HG02763 (cell line): ENCODE results near the gene SLC47A2.
A peak's percentile ranks its signal among the peaks of the same experiment; 100 is the strongest.
"Not testable (repeated sequence)": the region's sequence is repeated elsewhere in the genome, so short reads cannot be mapped to it uniquely, and the experiment has no call there.

ENCODE experiments used
- ATAC-seq: cut with Tn5 transposase; IDR thresholded peaks from one replicate; pipeline ENCODE4 v1.9.1; 2021; ENCODE audit warnings: mild to moderate bottlenecking, moderate library complexity; ENCODE audit not compliant: unreplicated experiment

SLC47A2 gene

DNA sequence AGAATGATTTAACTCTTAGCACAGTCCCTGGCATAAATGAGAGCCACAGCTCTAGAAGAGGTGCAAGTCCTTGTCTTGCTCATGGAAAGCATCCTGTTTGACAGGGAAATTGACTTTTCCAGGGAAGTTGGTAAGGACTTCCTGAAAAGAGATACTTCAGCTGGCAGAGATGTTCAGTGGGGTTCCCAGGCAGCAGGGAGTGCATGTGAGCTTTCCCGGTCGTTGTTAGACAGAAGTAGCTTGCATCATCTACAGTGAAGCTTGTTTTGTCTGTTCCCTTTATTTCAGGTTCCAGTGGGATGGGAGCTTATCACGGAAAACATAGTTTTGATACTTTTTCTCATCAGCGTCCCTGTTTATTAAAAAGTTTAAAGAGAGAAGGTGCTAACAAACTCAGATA, 45.0 kb downstream of the SLC47A2 start:
- ATAC-seq, result no peak

GRCh38 chr17:19670908-19671307, 45.5 kb downstream of the SLC47A2 start:
- ATAC-seq, result no peak

- ATAC-seq, result not testable (repeated sequence)
These were observed 46.7 kb downstream of the SLC47A2 start for GRCh38 chr17:19669680-19670079.

- no peak for ATAC-seq
These were observed 51.6 kb downstream of the SLC47A2 start for GRCh38 chr17:19664821-19665181.

GRCh38 chr17:19664136-19664820, 52.1 kb downstream of the SLC47A2 start:
- ATAC-seq, result no peak

- no peak for ATAC-seq
These were observed 53.3 kb downstream of the SLC47A2 start for GRCh38 chr17:19663097-19663496.

DNA sequence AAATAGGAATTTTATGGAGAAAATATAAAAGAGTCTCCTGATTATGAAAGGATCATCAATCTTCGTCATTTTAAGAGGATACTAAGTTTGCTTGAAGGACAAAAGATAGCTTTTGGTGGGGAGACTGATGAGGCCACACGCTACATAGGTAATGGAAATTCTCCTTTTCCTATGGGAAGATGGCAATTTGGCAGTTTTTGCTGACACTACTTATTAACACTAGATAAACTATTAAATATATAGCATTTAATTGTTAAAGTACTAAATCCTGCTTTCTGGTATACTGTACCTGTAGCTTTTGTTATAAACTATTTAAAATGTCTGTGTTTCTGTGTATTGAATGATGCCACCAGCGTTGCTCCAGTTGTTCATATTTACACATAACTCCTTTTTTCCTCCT, 55.3 kb downstream of the SLC47A2 start:
- ATAC-seq, result no peak

DNA sequence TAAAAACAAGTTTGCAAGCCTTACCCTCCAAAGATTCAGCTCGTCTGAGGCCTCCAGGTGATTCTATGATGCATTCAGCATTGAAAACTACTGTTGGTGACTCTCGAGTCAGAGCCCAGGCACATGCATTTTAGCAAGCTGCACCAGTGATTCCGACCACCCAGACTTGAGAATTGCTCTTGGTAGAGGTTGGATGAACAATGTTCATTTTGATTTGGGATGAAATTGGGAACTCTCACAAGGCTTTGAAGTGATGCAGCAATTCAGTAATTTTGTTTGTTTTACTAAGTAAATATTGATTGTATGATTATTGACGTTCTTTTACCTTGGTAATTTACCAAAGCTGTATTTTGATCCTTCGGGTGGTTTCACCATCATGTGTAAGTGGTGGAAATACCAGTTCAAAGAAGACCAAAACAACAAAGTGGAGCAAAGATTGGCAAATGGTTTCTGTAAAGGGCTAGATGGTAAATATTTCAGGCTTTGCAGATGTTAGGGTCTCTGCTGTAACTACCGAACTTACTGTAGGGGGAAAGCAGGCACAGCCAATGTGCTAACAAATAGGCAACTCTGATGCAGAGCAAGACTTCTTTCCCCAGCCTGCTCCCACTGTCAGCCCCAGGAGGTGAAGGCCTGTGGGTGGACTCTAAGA, 56.0 kb downstream of the SLC47A2 start:
- no peak for ATAC-seq

- no peak for ATAC-seq
These were observed 56.8 kb downstream of the SLC47A2 start for GRCh38 chr17:19659366-19660177.

DNA sequence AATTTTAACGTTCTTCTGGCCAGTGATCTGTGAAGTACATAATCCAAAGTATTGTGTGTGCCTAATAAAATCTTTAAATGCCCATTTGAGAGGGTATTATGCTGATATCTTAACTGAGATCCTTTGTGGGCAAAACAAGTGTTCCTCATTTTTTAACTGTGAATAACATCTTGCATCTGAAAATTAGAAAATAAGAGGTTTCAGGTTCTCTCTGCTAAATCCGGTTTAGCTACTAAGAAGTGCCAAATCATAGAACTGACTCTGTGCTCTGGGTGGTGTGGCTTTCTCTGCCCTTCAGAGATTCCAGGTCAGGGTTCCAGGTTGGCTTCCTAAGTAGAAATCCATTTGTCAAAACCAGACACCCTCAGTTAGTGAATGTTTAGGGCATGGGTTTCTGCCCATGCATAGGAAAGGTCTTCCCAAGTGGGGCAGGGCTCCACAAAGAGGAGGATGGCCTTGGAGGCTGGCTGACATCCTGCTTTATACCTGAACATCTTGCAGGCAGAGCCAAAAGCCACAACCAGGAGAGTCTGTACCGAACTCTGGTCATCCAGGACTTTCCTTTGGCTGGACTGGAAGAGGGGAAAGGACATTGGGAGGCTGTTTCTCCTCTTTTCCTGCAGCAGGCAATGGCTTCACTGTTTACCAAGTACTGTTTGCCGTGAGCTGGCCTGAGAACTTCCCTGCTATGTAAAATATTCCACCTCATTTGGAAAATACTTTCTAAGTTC, 59.4 kb downstream of the SLC47A2 start:
- ATAC-seq, result no peak

GRCh38 chr17:19656336-19656735, 60.0 kb downstream of the SLC47A2 start:
- no peak for ATAC-seq

- no peak for ATAC-seq
These were observed 61.5 kb downstream of the SLC47A2 start for GRCh38 chr17:19654896-19655295.

DNA sequence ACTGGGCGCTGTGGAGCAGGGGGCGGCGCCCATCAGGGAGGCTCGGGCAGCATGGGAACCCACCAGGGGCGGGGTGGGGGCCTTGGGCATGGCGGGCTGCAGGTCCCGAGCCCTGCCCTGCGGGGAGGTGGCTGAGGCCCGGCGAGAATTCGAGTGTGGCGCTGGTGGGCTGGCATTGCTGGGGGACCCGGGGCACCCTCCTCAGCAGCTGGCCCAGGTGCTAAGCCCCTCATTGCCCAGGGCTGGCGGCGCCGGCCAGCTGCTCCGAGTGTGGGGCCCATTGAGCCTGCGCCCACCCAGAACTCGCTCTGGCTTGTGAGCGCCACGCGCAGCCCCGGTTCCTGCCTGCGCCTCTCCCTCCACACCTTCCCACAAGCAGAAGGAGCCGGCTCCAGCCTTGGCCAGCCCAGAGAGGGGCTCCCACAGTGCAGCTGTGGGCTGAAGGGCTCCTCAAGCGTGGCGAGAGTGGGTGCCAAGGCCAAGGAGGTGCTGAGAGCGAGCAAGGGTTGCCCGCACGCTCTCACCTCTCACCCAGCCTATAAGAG, 62.0 kb downstream of the SLC47A2 start:
- ATAC-seq, result no peak

GRCh38 chr17:19652595-19652994, 63.8 kb downstream of the SLC47A2 start:
- ATAC-seq, result no peak

GRCh38 chr17:19651451-19652238, 64.7 kb downstream of the SLC47A2 start:
- no peak for ATAC-seq

DNA sequence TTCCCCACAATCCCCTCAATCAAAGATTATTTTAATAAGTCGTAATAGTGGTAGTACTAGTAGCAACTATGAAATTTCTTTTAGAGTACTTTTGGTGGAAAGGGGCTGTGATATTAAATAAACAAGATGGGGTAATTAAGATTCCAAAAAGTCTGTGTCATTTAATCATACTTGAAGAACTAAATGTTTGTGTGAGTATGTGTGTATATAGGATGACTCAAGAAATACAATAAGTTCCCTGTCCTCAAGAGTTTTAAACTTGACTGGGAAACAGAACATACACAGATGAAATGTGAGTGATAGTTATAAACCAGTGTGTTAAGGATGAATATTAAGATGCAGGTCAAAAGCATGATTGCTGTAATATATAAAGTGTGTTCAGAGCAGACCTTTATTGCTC, 65.6 kb downstream of the SLC47A2 start:
- ATAC-seq, result no peak

DNA sequence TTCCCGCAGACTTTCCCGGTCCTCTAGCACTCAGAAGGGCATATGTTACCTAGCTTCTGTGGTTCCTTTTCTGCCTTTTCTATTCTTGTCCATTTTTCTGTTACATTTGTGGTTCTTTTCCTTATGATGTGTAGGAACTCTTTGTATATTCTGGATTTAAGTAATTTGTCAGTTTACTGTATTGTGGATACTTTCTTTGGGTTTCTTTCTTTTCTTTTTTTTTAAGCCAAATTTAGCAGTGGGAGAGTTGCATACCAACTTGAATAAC, 67.2 kb downstream of the SLC47A2 start:
- ATAC-seq, result no peak

DNA sequence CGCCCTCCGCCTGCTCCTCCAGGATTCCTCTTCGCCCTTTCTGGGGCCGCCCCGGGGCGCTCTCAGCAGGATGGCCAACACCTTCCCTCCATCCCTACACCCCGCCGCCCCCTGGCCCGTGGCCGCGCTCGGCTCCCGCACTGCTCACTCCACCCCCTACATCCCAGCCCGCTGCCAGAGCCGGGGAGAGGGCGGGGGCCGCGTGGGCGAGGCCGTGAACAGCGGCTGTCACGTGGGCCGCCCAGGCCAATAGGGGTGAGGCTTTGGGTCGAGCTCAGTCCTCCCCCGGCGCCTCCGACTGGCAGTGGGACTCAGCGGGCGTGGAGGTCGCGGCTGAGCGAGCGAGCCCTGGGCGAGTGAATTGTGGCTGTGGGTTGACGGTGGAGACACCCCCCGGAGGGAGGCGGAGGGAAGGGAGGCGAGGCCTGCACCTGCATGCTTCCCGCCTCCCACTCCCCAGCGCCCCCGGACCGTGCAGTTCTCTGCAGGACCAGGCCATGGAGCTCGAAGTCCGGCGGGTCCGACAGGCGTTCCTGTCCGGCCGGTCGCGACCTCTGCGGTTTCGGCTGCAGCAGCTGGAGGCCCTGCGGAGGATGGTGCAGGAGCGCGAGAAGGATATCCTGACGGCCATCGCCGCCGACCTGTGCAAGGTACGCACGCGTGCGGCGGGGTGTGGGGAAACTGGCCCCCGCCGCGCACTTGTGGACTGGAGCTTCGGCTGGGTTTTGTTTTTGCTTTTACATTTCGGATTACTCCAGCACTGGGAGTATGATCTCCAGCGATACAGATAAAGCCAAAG, 67.7 kb downstream of the SLC47A2 start, which contains the start of gene ALDH3A2:
Gene ALDH3A2, plus strand, starts transcription at position 277 of the 799 bp plus-strand sequence. Its CDS starts 221 bp downstream, at position 498.
- ATAC-seq, result peak; percentile 92

DNA sequence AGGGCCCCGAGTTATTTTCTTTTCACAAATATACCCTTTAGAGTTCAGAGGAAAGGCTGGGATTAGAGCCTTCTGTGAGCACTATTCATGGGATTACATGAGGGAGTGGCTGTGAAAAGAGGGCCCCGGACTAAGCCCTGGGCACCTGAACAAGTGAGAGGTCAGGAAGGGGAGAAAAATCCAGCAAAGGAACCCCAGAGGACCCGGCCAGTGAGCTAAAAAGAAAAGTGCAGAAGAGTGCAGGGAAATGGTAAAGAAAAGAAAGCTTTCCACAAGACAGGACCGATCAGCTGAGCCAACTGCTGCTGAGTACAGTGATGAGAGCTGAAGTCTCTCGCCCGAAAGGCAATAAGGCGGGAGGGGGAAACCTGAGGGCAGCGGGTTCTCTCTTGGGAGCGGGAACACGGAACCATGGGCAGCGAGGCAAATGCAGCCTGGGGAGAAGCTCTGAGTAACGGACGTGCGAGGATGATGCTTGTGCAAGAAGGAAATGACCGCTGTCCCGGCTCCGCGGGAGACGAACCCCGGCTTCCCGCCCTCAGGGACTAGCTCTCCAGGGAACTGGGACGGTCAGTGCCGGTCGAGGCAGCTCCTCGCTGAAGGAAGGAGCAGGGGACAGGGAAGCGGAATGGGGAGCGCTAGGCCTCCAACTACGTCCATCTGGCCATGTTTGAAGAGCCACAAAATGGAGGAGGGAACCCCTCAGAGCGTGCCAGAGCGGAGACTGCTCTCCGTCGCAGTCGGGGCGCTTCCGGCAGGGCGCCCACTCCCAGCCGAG, 68.5 kb downstream of the SLC47A2 start:
- ATAC-seq, result peak; percentile 32
